ENCODE results near the gene KIAA1549.

KIAA1549 gene

DNA sequence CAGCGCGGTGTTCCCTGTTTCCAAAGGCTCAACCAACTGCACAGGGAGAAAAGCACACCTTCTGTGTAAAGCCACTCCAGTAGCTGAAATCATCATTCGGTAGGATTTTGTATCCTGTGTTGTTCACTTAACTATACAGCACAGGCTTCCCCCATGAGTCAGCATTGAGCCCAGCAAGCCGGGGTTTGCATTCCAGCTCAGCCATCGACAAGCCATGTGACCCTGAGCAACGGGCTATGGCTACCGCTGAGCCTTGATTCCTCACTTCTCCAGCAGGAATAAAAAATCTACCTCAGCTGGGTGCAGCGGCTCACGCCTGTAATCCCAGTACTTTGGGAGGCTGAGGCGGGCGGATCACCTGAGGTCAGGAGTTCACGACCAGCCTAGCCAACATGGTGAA is 139.1 kb downstream of the KIAA1549 start:
- peak; percentile 51 for DNase-seq (ENCODE audit: low read depth)
- no peak overlapping the region for H3K9ac ChIP-seq (ENCODE audit: low read length)
- no peaks in the 10 kb centered on the region for H3K36me3 ChIP-seq (ENCODE audit: control insufficient read depth, insufficient read depth, low read length, severe bottlenecking)
- H3K4me1 ChIP-seq (ENCODE audit: control insufficient read depth, insufficient read depth, low read length), result no peaks in the 10 kb centered on the region
- no peaks in the 10 kb centered on the region for H3K27me3 ChIP-seq (replicated peaks; ENCODE audit: control insufficient read depth, insufficient read depth, low read length)
- no peaks in the 10 kb centered on the region for H3K9me3 ChIP-seq (ENCODE audit: control insufficient read depth, low read length)
- H3K4me3 ChIP-seq (ENCODE audit: low read length), result no peak overlapping the region

DNA sequence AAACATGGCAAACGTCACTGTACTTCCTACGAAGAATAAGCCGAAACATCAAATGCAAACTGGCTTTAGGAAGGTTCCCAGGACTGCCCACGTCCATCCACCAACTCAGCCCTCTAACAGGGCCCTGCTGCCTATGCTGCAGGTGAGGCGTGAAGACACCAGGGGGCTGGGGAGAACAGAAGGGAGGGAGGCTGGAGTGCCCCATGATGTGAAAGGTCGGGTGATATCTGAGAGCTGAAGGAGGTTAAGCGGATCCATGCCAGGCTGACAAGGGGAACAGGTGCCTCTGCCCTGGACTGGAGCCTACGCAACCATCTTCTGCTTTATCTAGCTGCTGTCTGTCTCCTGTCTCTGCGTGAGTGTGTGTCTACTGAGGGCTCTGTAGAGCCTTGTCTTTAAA is 143.0 kb downstream of the KIAA1549 start:
- no peak overlapping the region for H3K4me3 ChIP-seq (ENCODE audit: low read length)
- no peak overlapping the region for H3K9ac ChIP-seq (ENCODE audit: low read length)
- H3K9me3 ChIP-seq (ENCODE audit: control insufficient read depth, low read length), result no peaks in the 10 kb centered on the region
- no peaks in the 10 kb centered on the region for H3K4me1 ChIP-seq (ENCODE audit: control insufficient read depth, insufficient read depth, low read length)
- no peaks in the 10 kb centered on the region for H3K36me3 ChIP-seq (ENCODE audit: control insufficient read depth, insufficient read depth, low read length, severe bottlenecking)
- no peak for DNase-seq (ENCODE audit: low read depth)
- no peaks in the 10 kb centered on the region for H3K27me3 ChIP-seq (replicated peaks; ENCODE audit: control insufficient read depth, insufficient read depth, low read length)

DNA sequence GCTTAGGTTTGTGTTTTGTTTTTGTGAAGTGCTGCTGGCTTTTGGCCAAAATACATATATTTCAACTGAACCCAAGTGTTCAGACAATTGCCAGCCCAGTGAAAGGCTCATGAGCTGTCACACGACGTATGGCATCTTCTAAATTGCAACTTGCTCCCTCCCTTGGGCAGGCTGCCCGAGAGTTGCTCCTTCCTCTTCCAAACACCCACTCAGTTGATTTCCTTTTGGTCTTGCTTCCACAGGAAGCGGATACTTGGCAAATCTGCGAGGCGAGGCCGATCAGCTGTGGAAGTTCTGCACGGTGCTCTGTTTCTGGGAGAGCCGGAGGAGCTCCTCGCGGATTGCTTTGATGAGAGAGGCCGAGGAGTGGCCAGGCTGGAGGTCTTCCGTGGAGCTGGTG is 143.6 kb downstream of the KIAA1549 start:
- Histone ChIP-seq H3K9me3 (ENCODE audit: control insufficient read depth, low read length) (no peaks in the 10 kb centered on the region), H3K9ac (ENCODE audit: low read length) (no peak overlapping the region), H3K36me3 (ENCODE audit: control insufficient read depth, insufficient read depth, low read length, severe bottlenecking) (no peaks in the 10 kb centered on the region), H3K4me3 (ENCODE audit: low read length) (no peak overlapping the region), H3K27me3 (replicated peaks; ENCODE audit: control insufficient read depth, insufficient read depth, low read length) (no peaks in the 10 kb centered on the region), H3K4me1 (ENCODE audit: control insufficient read depth, insufficient read depth, low read length) (no peaks in the 10 kb centered on the region)
- DNase-seq (ENCODE audit: low read depth), result no peak

DNA sequence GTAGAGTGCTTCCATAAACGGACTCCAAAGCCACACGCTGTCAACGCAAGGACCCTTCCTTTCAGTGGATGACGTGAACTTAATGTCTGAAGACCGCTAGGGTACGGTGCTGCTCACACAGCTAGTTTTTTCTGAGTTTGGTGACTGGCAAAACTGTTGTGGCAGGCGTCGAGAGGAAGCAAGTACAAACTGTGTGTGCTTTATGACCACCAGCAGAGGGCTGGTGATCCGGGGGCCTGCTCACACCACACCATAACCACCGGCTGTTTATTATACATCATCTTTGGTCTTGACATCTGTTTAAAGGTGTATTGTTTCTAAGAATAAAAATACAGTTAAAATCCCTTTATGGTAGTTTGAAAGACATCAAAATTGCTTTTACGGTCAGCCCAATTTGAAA is 146.1 kb downstream of the KIAA1549 start:
- H3K4me1 ChIP-seq (ENCODE audit: control insufficient read depth, insufficient read depth, low read length), result no peaks in the 10 kb centered on the region
- H3K9me3 ChIP-seq (ENCODE audit: control insufficient read depth, low read length), result no peaks in the 10 kb centered on the region
- no peak for DNase-seq (ENCODE audit: low read depth)
- no peak overlapping the region for H3K4me3 ChIP-seq (ENCODE audit: low read length)
- no peaks in the 10 kb centered on the region for H3K36me3 ChIP-seq (ENCODE audit: control insufficient read depth, insufficient read depth, low read length, severe bottlenecking)
- no peak overlapping the region for H3K9ac ChIP-seq (ENCODE audit: low read length)
- H3K27me3 ChIP-seq (replicated peaks; ENCODE audit: control insufficient read depth, insufficient read depth, low read length), result no peaks in the 10 kb centered on the region

DNA sequence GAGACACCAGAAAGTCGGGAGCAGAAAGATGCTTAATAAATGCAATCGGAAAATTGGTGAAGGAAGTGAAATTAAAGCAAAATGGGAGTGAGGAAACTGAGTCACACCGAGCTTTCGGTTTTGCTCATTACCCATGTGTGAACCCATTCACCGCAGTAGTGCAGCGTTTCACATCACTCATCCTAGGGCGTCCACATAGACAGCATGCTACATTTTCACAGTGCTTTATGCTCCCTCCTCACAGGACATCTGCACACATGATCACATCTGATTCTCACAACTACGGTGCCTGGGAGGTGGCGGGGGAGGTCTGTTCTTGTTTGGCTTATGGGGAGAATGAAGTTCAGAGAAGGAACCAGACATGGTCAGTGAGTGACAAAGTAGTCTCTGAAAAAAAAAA is 146.6 kb downstream of the KIAA1549 start:
- DNase-seq (ENCODE audit: low read depth), result no peak
- H3K9ac ChIP-seq (ENCODE audit: low read length), result no peak overlapping the region
- H3K27me3 ChIP-seq (replicated peaks; ENCODE audit: control insufficient read depth, insufficient read depth, low read length), result no peaks in the 10 kb centered on the region
- H3K4me3 ChIP-seq (ENCODE audit: low read length), result no peak overlapping the region
- no peaks in the 10 kb centered on the region for H3K4me1 ChIP-seq (ENCODE audit: control insufficient read depth, insufficient read depth, low read length)
- H3K9me3 ChIP-seq (ENCODE audit: control insufficient read depth, low read length), result no peaks in the 10 kb centered on the region
- H3K36me3 ChIP-seq (ENCODE audit: control insufficient read depth, insufficient read depth, low read length, severe bottlenecking), result no peaks in the 10 kb centered on the region

DNA sequence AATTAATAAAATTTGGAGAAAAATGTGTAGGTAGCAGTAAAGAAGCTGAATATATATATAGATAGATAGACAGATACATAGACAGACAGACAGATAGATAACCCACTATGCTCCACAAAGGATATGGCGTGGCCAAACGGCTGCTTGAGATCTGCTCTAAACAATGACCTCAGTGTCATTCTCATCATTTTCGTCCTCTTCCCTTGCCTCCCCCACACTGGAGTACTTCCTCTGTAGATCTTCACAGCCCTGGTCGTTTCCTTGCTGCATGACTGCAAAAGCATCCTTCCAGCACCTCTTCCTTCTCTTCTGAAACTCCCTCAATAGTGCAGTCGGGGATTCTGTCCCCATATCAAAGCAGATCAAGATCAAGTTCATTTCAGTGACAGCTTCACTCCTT is 147.6 kb downstream of the KIAA1549 start:
- Histone ChIP-seq H3K27me3 (replicated peaks; ENCODE audit: control insufficient read depth, insufficient read depth, low read length) (no peaks in the 10 kb centered on the region), H3K4me3 (ENCODE audit: low read length) (no peak overlapping the region), H3K36me3 (ENCODE audit: control insufficient read depth, insufficient read depth, low read length, severe bottlenecking) (no peaks in the 10 kb centered on the region), H3K9ac (ENCODE audit: low read length) (no peak overlapping the region), H3K4me1 (ENCODE audit: control insufficient read depth, insufficient read depth, low read length) (no peaks in the 10 kb centered on the region), H3K9me3 (ENCODE audit: control insufficient read depth, low read length) (no peaks in the 10 kb centered on the region)
- DNase-seq (ENCODE audit: low read depth), result no peak

DNA sequence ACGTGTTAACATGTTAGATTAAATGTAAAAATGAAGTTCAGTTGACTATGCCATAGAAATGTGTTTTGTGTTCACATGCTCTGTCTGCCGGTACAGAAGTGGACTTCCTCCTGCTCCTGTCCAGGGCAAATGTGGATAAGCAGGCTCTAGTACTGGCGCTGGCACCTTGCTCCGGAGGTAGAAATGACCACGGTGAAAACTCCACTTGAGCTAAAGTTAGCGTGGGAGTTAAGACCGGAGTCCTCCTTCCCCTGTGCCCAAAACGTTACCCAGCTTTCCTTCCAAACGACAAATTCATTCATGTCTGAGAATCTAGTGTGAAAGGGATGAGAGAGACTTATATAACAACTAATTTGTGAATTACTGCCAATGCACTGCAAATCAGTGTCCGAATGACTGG is 148.2 kb downstream of the KIAA1549 start:
- Histone ChIP-seq H3K36me3 (ENCODE audit: control insufficient read depth, insufficient read depth, low read length, severe bottlenecking) (no peaks in the 10 kb centered on the region), H3K9ac (ENCODE audit: low read length) (no peak overlapping the region), H3K4me3 (ENCODE audit: low read length) (no peak overlapping the region), H3K9me3 (ENCODE audit: control insufficient read depth, low read length) (no peaks in the 10 kb centered on the region), H3K4me1 (ENCODE audit: control insufficient read depth, insufficient read depth, low read length) (no peaks in the 10 kb centered on the region), H3K27me3 (replicated peaks; ENCODE audit: control insufficient read depth, insufficient read depth, low read length) (no peaks in the 10 kb centered on the region)
- no peak for DNase-seq (ENCODE audit: low read depth)

DNA sequence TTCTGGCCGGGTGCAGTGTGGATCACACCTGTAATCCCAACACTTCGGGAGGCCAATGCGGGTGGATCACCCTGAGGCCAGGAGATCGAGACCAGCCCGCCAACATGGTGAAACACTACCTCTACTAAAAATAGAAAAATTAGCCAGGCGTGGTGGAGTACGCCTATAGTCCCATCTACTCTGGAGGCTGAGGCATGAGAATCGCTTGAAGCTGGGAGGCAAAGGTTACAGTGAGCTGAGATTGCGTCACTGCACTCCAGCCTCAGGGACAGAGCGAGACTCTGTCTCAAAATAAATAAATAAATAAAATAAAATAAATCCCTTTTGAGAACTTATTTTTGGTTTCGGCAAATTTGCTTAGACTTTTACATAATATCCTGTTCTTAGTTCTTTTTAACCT is 151.9 kb downstream of the KIAA1549 start:
- Histone ChIP-seq H3K36me3 (ENCODE audit: control insufficient read depth, insufficient read depth, low read length, severe bottlenecking) (no peaks in the 10 kb centered on the region), H3K9me3 (ENCODE audit: control insufficient read depth, low read length) (peaks cover 6% of the 10 kb centered on the region), H3K4me1 (ENCODE audit: control insufficient read depth, insufficient read depth, low read length) (no peaks in the 10 kb centered on the region), H3K9ac (ENCODE audit: low read length) (no peak overlapping the region), H3K27me3 (replicated peaks; ENCODE audit: control insufficient read depth, insufficient read depth, low read length) (no peaks in the 10 kb centered on the region), H3K4me3 (ENCODE audit: low read length) (no peak overlapping the region)
- DNase-seq (ENCODE audit: low read depth), result no peak

DNA sequence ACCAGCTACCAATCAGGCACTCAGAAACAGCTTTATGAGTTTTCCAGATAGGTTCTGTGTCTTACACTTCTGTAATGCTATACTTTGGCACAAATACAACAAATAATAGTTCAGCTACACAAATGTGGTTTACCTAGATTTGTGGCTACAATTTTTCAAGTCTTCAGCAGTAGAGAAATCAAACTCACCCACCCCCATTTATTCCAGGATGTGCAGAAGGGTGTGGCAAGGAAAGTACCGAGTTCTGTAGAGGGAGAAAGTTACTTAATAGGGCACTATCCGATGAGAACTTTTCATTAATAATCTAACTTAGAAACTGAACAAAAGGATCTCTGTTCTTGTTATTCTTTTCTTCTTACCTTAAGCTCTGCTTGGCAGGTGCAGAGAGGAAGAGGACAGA is 152.9 kb downstream of the KIAA1549 start:
- H3K36me3 ChIP-seq (ENCODE audit: control insufficient read depth, insufficient read depth, low read length, severe bottlenecking), result no peaks in the 10 kb centered on the region
- DNase-seq (ENCODE audit: low read depth), result no peak
- no peak overlapping the region for H3K4me3 ChIP-seq (ENCODE audit: low read length)
- H3K27me3 ChIP-seq (replicated peaks; ENCODE audit: control insufficient read depth, insufficient read depth, low read length), result no peaks in the 10 kb centered on the region
- H3K9me3 ChIP-seq (ENCODE audit: control insufficient read depth, low read length), result peaks cover 6% of the 10 kb centered on the region
- H3K4me1 ChIP-seq (ENCODE audit: control insufficient read depth, insufficient read depth, low read length), result no peaks in the 10 kb centered on the region
- no peak overlapping the region for H3K9ac ChIP-seq (ENCODE audit: low read length)

DNA sequence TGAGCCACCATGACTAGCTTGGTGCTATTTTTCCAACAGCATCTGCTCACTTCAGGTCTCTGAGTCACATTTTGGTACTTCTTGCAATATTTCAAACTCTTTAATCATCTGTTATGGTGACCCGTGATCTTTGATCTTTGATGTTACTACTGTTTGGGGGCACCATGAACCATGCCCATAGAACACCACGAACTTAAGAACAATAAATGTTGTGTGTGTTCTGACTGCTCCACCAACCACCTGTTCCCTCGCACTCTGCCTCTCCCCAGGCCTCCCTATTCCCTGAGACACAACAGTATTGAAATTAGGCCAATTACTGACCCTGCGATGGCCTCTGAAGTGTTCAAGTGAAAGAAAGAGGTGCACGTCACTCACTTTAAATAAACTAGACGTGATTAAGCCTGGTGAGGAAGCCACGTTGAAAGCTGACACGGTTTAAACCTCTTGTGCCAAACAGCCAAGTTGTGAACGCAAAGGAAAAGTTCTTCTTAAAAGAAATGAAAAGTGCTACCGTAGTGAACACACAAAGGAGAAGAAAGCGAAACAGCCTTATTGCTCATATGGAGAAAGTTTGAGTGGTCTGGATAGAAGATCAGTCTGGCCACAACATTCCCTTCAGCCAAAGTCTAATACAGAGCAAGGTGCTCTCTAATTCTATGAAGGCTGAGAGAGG is 156.0 kb downstream of the KIAA1549 start:
- no peak overlapping the region for H3K4me3 ChIP-seq (ENCODE audit: low read length)
- no peaks in the 10 kb centered on the region for H3K36me3 ChIP-seq (ENCODE audit: control insufficient read depth, insufficient read depth, low read length, severe bottlenecking)
- no peaks in the 10 kb centered on the region for H3K4me1 ChIP-seq (ENCODE audit: control insufficient read depth, insufficient read depth, low read length)
- DNase-seq (ENCODE audit: low read depth), result no peak
- H3K27me3 ChIP-seq (replicated peaks; ENCODE audit: control insufficient read depth, insufficient read depth, low read length), result no peaks in the 10 kb centered on the region
- H3K9me3 ChIP-seq (ENCODE audit: control insufficient read depth, low read length), result peaks cover 6% of the 10 kb centered on the region
- H3K9ac ChIP-seq (ENCODE audit: low read length), result no peak overlapping the region

DNA sequence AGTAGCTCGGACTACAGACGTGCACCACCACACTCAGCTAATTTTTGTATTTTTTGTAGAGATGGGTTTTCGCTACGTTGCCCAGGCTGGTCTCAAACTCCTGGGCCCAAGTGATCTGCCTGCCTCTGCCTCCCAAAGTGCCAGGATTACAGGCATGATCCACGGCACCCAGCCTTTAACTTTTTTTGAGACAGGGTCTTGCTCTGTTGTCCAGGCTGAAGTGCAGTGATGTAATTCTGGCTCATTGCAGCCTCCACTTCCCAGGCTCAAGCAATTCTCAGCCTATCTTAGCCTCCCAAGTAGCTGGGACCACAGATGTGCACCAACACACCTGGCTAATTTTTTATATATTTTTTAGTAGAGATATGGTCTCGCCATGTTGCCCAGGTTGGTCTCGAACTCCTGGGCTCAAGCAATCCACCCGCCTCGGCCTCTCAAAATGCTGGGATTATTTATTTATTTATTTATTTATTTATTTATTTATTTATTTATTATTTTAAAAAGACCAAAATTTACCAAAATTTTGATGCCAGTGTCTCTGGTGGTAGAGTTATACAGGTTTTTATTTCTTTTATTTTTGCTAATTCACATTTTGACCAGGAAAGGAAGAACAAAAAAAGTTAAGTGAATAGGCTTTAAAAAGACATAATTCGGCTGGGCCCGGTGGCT is 158.2 kb downstream of the KIAA1549 start:
- Histone ChIP-seq H3K36me3 (ENCODE audit: control insufficient read depth, insufficient read depth, low read length, severe bottlenecking) (no peaks in the 10 kb centered on the region), H3K4me3 (ENCODE audit: low read length) (no peak overlapping the region), H3K4me1 (ENCODE audit: control insufficient read depth, insufficient read depth, low read length) (no peaks in the 10 kb centered on the region), H3K9me3 (ENCODE audit: control insufficient read depth, low read length) (peaks cover 6% of the 10 kb centered on the region), H3K27me3 (replicated peaks; ENCODE audit: control insufficient read depth, insufficient read depth, low read length) (no peaks in the 10 kb centered on the region), H3K9ac (ENCODE audit: low read length) (no peak overlapping the region)
- no peak for DNase-seq (ENCODE audit: low read depth)

DNA sequence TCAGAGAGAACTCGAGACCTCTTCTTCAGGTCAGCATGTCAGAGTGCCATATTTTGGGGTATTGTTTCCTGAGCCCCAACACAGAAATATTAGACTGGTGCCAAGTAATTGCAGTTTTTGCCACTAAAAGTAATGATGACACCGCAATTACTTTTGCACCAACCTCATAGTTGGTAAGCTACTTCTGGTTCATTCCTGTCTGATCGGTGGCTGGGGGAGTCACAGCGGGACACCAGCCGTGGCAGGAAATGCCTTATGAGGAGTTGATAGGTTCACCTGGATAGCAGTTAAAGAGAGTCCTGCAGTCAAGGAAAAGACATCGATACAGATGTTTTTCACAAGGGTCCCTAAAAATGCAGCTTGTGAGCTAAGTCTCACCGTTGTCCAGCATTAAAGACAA is 159.3 kb downstream of the KIAA1549 start:
- Histone ChIP-seq H3K36me3 (ENCODE audit: control insufficient read depth, insufficient read depth, low read length, severe bottlenecking) (no peaks in the 10 kb centered on the region), H3K4me1 (ENCODE audit: control insufficient read depth, insufficient read depth, low read length) (no peaks in the 10 kb centered on the region), H3K9ac (ENCODE audit: low read length) (no peak overlapping the region), H3K4me3 (ENCODE audit: low read length) (no peak overlapping the region), H3K27me3 (replicated peaks; ENCODE audit: control insufficient read depth, insufficient read depth, low read length) (no peaks in the 10 kb centered on the region), H3K9me3 (ENCODE audit: control insufficient read depth, low read length) (peaks cover 6% of the 10 kb centered on the region)
- DNase-seq (ENCODE audit: low read depth), result no peak

Measured in adipocyte (in vitro differentiated cells).